HEK293 (cell line): ENCODE measurements around the gene UCK2.

ENCODE experiments used
- CTCF ChIA-PET: fragments of 350-600 bp; formaldehyde crosslinking; extraction: SDS; loops from one replicate; lab custom pipeline; 2021; ENCODE audit warnings: antibody characterized with exemption; lab: Yijun Ruan, JAX
- POLR2A ChIA-PET: fragments of 300-600 bp; formaldehyde crosslinking; extraction: SDS; loops from one replicate; lab custom pipeline; 2020; ENCODE audit warnings: antibody characterized with exemption, inconsistent platforms; lab: Yijun Ruan, JAX
- H3K27ac ChIP-seq: fragments of 200-500 bp; sonication (Bioruptor generic); 2 replicates; pipeline ENCODE4 v1.5.1; 2014; ENCODE audit warnings: low read depth, low read length, control low read depth, inconsistent platforms; ENCODE audit errors: extremely low read depth
- H3K36me3 ChIP-seq, 2 experiments: fragments of 200-500 bp in 1 of 2; sonication (Bioruptor generic) in 1 of 2; 1 replicate in 1 of 2; 2 replicates in 1 of 2; pipeline ENCODE4 v1.5.1; 2014 to 2017; ENCODE audit warnings: inconsistent platforms in 2 of 2, low read length in 2 of 2; ENCODE audit not compliant: control insufficient read depth in 2 of 2, insufficient read depth in 1 of 2
- H3K4me1 ChIP-seq: fragments of 200-500 bp; sonication (Bioruptor generic); 2 replicates; pipeline ENCODE4 v1.5.1; 2014; ENCODE audit warnings: mild to moderate bottlenecking, low read length, inconsistent platforms; ENCODE audit not compliant: control insufficient read depth, insufficient read depth
- H3K4me3 ChIP-seq: 2 replicates; pipeline ENCODE4 v1.5.1; 2011; ENCODE audit warnings: low read depth, mild to moderate bottlenecking, control low read depth, low read length, moderate library complexity
- H3K9me3 ChIP-seq: fragments of 200-500 bp; sonication (Bioruptor generic); 2 replicates; pipeline ENCODE4 v1.5.1; 2014; ENCODE audit warnings: low read depth, low read length, inconsistent platforms; ENCODE audit not compliant: control insufficient read depth, insufficient read depth
- BCL11A ChIP-seq: fragments of 450-650 bp; formaldehyde crosslinking; IDR thresholded peaks from 2 replicates; pipeline ENCODE4 v1.5.1; 2016; ENCODE audit warnings: low read depth, missing biosample characterization, missing genetic modification characterization
- BCL6B ChIP-seq: fragments of 450-650 bp; formaldehyde crosslinking; IDR thresholded peaks from 2 replicates; pipeline ENCODE4 v1.5.1; 2017; ENCODE audit warnings: missing biosample characterization, missing genetic modification characterization
- CTCF ChIP-seq: fragments of 450-650 bp; formaldehyde crosslinking; IDR thresholded peaks from 2 replicates; pipeline ENCODE4 v1.5.1; 2016; ENCODE audit warnings: missing biosample characterization, missing genetic modification characterization
- ELK4 ChIP-seq: IDR thresholded peaks from 2 replicates; pipeline ENCODE4 v1.6.1; 2011; ENCODE audit warnings: mild to moderate bottlenecking, low read depth, low read length, borderline replicate concordance
- HIC1 ChIP-seq: fragments of 450-650 bp; formaldehyde crosslinking; IDR thresholded peaks from 2 replicates; pipeline ENCODE4 v1.5.1; 2016; ENCODE audit warnings: missing biosample characterization, missing genetic modification characterization
- KLF16 ChIP-seq: fragments of 450-650 bp; formaldehyde crosslinking; IDR thresholded peaks from 2 replicates; pipeline ENCODE4 v1.5.1; 2017; ENCODE audit warnings: missing biosample characterization, missing genetic modification characterization
- OVOL3 ChIP-seq: fragments of 450-650 bp; formaldehyde crosslinking; IDR thresholded peaks from 2 replicates; pipeline ENCODE4 v1.5.1; 2016; ENCODE audit warnings: missing biosample characterization, missing genetic modification characterization
- YY1 ChIP-seq: fragments of 450-650 bp; formaldehyde crosslinking; IDR thresholded peaks from 2 replicates; pipeline ENCODE4 v1.5.1; 2018; ENCODE audit warnings: missing biosample characterization, missing genetic modification characterization
- YY2 ChIP-seq: fragments of 450-650 bp; formaldehyde crosslinking; IDR thresholded peaks from 2 replicates; pipeline ENCODE4 v1.5.1; 2016; ENCODE audit warnings: missing biosample characterization, missing genetic modification characterization
- ZBTB20 ChIP-seq: fragments of 450-650 bp; formaldehyde crosslinking; IDR thresholded peaks from 2 replicates; pipeline ENCODE4 v1.5.1; 2016; ENCODE audit warnings: missing biosample characterization, missing genetic modification characterization
- ZFP37 ChIP-seq: fragments of 450-650 bp; formaldehyde crosslinking; IDR thresholded peaks from 2 replicates; pipeline ENCODE4 v1.5.1; 2016; ENCODE audit warnings: missing biosample characterization, missing genetic modification characterization
- ZNF114 ChIP-seq: fragments of 450-650 bp; formaldehyde crosslinking; IDR thresholded peaks from 2 replicates; pipeline ENCODE4 v1.5.0; 2017; ENCODE audit warnings: missing biosample characterization, missing genetic modification characterization
- ZNF133 ChIP-seq: fragments of 450-650 bp; formaldehyde crosslinking; IDR thresholded peaks from 2 replicates; pipeline ENCODE4 v1.5.1; 2016; ENCODE audit warnings: missing biosample characterization, missing genetic modification characterization
- ZNF169 ChIP-seq: fragments of 450-650 bp; formaldehyde crosslinking; IDR thresholded peaks from 2 replicates; pipeline ENCODE4 v1.5.1; 2016; ENCODE audit warnings: missing biosample characterization, missing genetic modification characterization
- ZNF248 ChIP-seq: fragments of 450-650 bp; formaldehyde crosslinking; IDR thresholded peaks from 2 replicates; pipeline ENCODE4 v1.5.1; 2017; ENCODE audit warnings: missing biosample characterization, missing genetic modification characterization
- ZNF324 ChIP-seq: fragments of 450-650 bp; formaldehyde crosslinking; IDR thresholded peaks from 2 replicates; pipeline ENCODE4 v1.5.1; 2016; ENCODE audit warnings: missing biosample characterization, missing genetic modification characterization
- ZNF350 ChIP-seq: fragments of 450-650 bp; formaldehyde crosslinking; IDR thresholded peaks from 2 replicates; pipeline ENCODE4 v1.5.0; 2017; ENCODE audit warnings: missing biosample characterization, mild to moderate bottlenecking, missing genetic modification characterization
- ZNF354C ChIP-seq: fragments of 450-650 bp; formaldehyde crosslinking; IDR thresholded peaks from 2 replicates; pipeline ENCODE4 v1.5.1; 2016; ENCODE audit warnings: missing biosample characterization, missing genetic modification characterization, low read depth, borderline replicate concordance
- ZNF561 ChIP-seq: fragments of 450-650 bp; IDR thresholded peaks from 2 replicates; pipeline ENCODE4 v1.5.1; 2018; ENCODE audit warnings: missing biosample characterization, missing genetic modification characterization, borderline replicate concordance
- ZNF580 ChIP-seq: fragments of 450-650 bp; formaldehyde crosslinking; IDR thresholded peaks from 2 replicates; pipeline ENCODE4 v1.5.1; 2016; ENCODE audit warnings: missing biosample characterization, missing genetic modification characterization
- ZNF600 ChIP-seq: fragments of 450-650 bp; formaldehyde crosslinking; IDR thresholded peaks from 2 replicates; pipeline ENCODE4 v1.5.1; 2016; ENCODE audit warnings: missing biosample characterization, missing genetic modification characterization
- ZNF660 ChIP-seq: fragments of 450-650 bp; IDR thresholded peaks from 2 replicates; pipeline ENCODE4 v1.5.1; 2018; ENCODE audit warnings: missing biosample characterization, mild to moderate bottlenecking, missing genetic modification characterization
- ZNF776 ChIP-seq: fragments of 450-650 bp; formaldehyde crosslinking; IDR thresholded peaks from 2 replicates; pipeline ENCODE4 v1.5.0; 2017; ENCODE audit warnings: missing biosample characterization, missing genetic modification characterization, borderline replicate concordance
- ZSCAN23 ChIP-seq: fragments of 450-650 bp; formaldehyde crosslinking; IDR thresholded peaks from 2 replicates; pipeline ENCODE4 v1.5.1; 2016; ENCODE audit warnings: missing biosample characterization, missing genetic modification characterization
- ZXDB ChIP-seq: fragments of 450-650 bp; formaldehyde crosslinking; IDR thresholded peaks from 2 replicates; pipeline ENCODE4 v1.5.1; 2016; ENCODE audit warnings: missing biosample characterization, missing genetic modification characterization

The UCK2 gene

GRCh38 chr1:165858967-165859845, 31.8 kb downstream of the UCK2 start:
- no peak overlapping the region for H3K27ac ChIP-seq
- H3K9me3 ChIP-seq: no peaks in the 10 kb centered on the region
- TF ChIP-seq ZFP37 (tag by site-specific recombination) (no peak), BCL6B (tag by site-specific recombination) (no peak), ELK4 (no peak), ZNF169 (tag by site-specific recombination) (no peak), YY2 (no peak), ZBTB20 (tag by site-specific recombination) (no peak), ZNF580 (tag by site-specific recombination) (no peak), CTCF (tag by site-specific recombination) (no peak), KLF16 (tag by site-specific recombination) (no peak), ZNF561 (tag by site-specific recombination) (no peak), ZNF776 (tag by site-specific recombination) (no peak), ZSCAN23 (tag by site-specific recombination) (no peak), ZNF354C (tag by site-specific recombination) (no peak), ZNF350 (no peak), ZNF133 (tag by site-specific recombination) (no peak), BCL11A (tag by site-specific recombination) (no peak), ZXDB (tag by site-specific recombination) (no peak)
- H3K4me3 ChIP-seq: no peak overlapping the region
- no peaks in the 10 kb centered on the region; a peak in 1 of 3 replicates for H3K36me3 ChIP-seq
- ChIA-PET CTCF (interaction anchor here (0.7 kb wide), 1 partner anchor 12 kb away, joined by 3 read pairs; no protein-coding TSS in a partner anchor), POLR2A (interaction anchor here (1.4 kb wide), 1 partner anchor 90 kb away, joined by 3 read pairs; the partner anchor contains the start of gene TMCO1)
- H3K4me1 ChIP-seq: peaks cover 14% of the 10 kb centered on the region

- no peak overlapping the region for H3K27ac ChIP-seq
- H3K4me3 ChIP-seq: no peak overlapping the region
- peaks cover 13% of the 10 kb centered on the region for H3K4me1 ChIP-seq
- ChIA-PET CTCF (no interaction called here), POLR2A (interaction anchor here (1.4 kb wide), 1 partner anchor 91 kb away, joined by 3 read pairs; the partner anchor contains the start of gene TMCO1)
- H3K36me3 ChIP-seq: no peaks in the 10 kb centered on the region; a peak in 1 of 3 replicates
- no peaks in the 10 kb centered on the region for H3K9me3 ChIP-seq
- TF ChIP-seq ZNF248 (tag by site-specific recombination) (no peak), ZNF660 (no peak), ZNF600 (tag by site-specific recombination) (no peak), ZNF324 (tag by site-specific recombination) (no peak), ZNF114 (tag by site-specific recombination) (no peak), YY1 (tag by site-specific recombination) (no peak), OVOL3 (tag by site-specific recombination) (no peak), HIC1 (tag by site-specific recombination) (no peak)
These were observed 32.7 kb downstream of the UCK2 start for GRCh38 chr1:165860065-165860464.
